K562 treated with DMSO at 1 percent for 12 hours (cell line): ENCODE data around the gene CRBN. TPM values are rescaled to one million over a fixed set of nuclear protein-coding genes. Genes with fewer than 3 reads are reported as not detected.

Experiments
- total RNA-seq: library from RNA; unstranded; fragments of 300-600 nt; gene quantifications from 2 replicates; pipeline ENCODE4 v1.2.3, GENCODE V29; 2022; ENCODE audit not compliant: insufficient read depth

Gene CRBN
- total RNA-seq: 23.4 and 37.6 TPM in 2 replicates

GRCh38 chr3:3179407-3180094 is at the start of gene CRBN:
Gene CRBN (minus strand): TSS chr3:3179691. CDS start chr3:3179687, 4 bp downstream.

GRCh38 chr3:3126477-3127431 is 52.7 kb downstream of the CRBN start, which contains the start of gene TRNT1:
Gene TRNT1 (plus strand): TSS chr3:3126940. CDS start chr3:3129041, 2,101 bp downstream.

DNA sequence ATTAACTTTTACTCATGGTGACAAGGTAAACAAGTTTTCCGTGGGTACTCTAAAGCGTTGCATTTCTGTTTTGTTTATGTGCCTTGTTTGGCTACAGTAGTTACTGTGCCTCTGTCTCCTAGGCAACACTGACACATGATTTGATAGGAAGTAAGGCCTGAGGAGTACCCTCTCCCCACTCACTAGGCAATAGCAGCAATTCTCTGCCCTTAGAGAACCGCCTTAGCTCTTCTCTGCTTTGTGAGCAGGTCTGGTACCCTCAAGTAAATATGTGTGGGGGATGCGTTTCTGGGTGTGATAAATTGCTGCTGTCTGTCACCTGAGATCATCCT is 69.2 kb downstream of the CRBN start, which contains the start of gene IL5RA:
IL5RA (minus strand) TSS at position 76 of the 332 bp plus-strand sequence. CDS start 5,390 bp downstream, outside the sequence.

Other genes with a start within 250 kb of the CRBN start
- gene IL5RA, start 69.3 kb downstream of the CRBN start, total RNA-seq: not detected in 2 replicates
- gene TRNT1, start 52.8 kb downstream of the CRBN start, total RNA-seq: 5.5 and 18.7 TPM in 2 replicates